HL-60 (cell line): Measurements from ENCODE around the gene IFITM5.

Source experiments
- CTCF ChIP-seq: IDR thresholded peaks from one replicate; pipeline ENCODE4 v1.5.1; 2011; ENCODE audit warnings: low read length, control low read depth, inconsistent platforms; ENCODE audit not compliant: insufficient read depth
- POLR2AphosphoS5 ChIP-seq: IDR thresholded peaks from 2 replicates; pipeline ENCODE4 v1.6.1; 2012; ENCODE audit warnings: low read depth
- REST ChIP-seq: IDR thresholded peaks from 2 replicates; pipeline ENCODE4 v1.6.1; 2012; ENCODE audit warnings: low read depth; ENCODE audit not compliant: insufficient replicate concordance

GRCh38 chr11:251550-251949 is 47.8 kb downstream of the IFITM5 start:
- TF ChIP-seq CTCF, result no peak
- no peak for TF ChIP-seq REST
- no peak for TF ChIP-seq POLR2AphosphoS5
